HepG2 (cell line): Measurements from ENCODE around the gene FBXW8.

ENCODE experiments used
- NPAS2 ChIP-seq: sonication (generic); formaldehyde crosslinking; IDR thresholded peaks from 2 replicates; pipeline ENCODE4 v1.8.0; 2022; ENCODE audit warnings: mild to moderate bottlenecking, missing genetic modification reagents, borderline replicate concordance
- RNF2 ChIP-seq: fragments of 450-650 bp; conservative IDR thresholded peaks from 2 replicates; pipeline ENCODE4 v1.6.1; 2016; ENCODE audit warnings: low read depth
- TF ChIP-seq, protein P1 (sequence below): sonication (generic); formaldehyde crosslinking; IDR thresholded peaks from 2 replicates; pipeline ENCODE4 v1.4.0; 2020; ENCODE audit warnings: missing genetic modification reagents
- TF ChIP-seq, protein P2 (sequence below): sonication (generic); formaldehyde crosslinking; IDR thresholded peaks from 2 replicates; pipeline ENCODE4 v1.5.0; 2020; ENCODE audit warnings: mild to moderate bottlenecking, missing genetic modification reagents, moderate library complexity

DNA sequence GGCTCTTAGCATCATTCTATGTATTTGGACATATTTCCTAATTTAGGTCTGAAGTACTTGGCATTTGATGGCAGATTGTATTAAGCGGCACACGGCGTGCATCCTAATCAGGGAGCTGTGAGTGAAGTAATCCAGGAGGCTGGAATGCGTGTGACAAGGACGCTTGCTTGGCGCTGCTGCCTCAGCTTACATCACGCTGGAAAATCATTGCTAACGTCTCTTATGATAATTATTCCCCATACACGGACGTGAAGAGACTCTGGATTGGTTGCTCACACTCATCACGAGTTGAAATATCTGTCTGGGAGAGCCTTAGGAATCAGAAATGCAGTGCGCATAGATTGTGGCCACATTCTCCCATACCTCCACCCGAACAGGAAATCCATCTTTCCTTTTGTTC lies 85.3 kb downstream of the FBXW8 start:
- TF ChIP-seq RNF2: no peak
- TF ChIP-seq, protein P1, sequence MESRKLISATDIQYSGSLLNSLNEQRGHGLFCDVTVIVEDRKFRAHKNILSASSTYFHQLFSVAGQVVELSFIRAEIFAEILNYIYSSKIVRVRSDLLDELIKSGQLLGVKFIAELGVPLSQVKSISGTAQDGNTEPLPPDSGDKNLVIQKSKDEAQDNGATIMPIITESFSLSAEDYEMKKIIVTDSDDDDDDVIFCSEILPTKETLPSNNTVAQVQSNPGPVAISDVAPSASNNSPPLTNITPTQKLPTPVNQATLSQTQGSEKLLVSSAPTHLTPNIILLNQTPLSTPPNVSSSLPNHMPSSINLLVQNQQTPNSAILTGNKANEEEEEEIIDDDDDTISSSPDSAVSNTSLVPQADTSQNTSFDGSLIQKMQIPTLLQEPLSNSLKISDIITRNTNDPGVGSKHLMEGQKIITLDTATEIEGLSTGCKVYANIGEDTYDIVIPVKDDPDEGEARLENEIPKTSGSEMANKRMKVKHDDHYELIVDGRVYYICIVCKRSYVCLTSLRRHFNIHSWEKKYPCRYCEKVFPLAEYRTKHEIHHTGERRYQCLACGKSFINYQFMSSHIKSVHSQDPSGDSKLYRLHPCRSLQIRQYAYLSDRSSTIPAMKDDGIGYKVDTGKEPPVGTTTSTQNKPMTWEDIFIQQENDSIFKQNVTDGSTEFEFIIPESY (CRISPR knock-in tag): no peak
- TF ChIP-seq, protein P2, sequence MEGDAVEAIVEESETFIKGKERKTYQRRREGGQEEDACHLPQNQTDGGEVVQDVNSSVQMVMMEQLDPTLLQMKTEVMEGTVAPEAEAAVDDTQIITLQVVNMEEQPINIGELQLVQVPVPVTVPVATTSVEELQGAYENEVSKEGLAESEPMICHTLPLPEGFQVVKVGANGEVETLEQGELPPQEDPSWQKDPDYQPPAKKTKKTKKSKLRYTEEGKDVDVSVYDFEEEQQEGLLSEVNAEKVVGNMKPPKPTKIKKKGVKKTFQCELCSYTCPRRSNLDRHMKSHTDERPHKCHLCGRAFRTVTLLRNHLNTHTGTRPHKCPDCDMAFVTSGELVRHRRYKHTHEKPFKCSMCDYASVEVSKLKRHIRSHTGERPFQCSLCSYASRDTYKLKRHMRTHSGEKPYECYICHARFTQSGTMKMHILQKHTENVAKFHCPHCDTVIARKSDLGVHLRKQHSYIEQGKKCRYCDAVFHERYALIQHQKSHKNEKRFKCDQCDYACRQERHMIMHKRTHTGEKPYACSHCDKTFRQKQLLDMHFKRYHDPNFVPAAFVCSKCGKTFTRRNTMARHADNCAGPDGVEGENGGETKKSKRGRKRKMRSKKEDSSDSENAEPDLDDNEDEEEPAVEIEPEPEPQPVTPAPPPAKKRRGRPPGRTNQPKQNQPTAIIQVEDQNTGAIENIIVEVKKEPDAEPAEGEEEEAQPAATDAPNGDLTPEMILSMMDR (CRISPR knock-in tag): no peak
- TF ChIP-seq NPAS2: no peak
